Measurements from ENCODE around the gene FOXN4.

DNA sequence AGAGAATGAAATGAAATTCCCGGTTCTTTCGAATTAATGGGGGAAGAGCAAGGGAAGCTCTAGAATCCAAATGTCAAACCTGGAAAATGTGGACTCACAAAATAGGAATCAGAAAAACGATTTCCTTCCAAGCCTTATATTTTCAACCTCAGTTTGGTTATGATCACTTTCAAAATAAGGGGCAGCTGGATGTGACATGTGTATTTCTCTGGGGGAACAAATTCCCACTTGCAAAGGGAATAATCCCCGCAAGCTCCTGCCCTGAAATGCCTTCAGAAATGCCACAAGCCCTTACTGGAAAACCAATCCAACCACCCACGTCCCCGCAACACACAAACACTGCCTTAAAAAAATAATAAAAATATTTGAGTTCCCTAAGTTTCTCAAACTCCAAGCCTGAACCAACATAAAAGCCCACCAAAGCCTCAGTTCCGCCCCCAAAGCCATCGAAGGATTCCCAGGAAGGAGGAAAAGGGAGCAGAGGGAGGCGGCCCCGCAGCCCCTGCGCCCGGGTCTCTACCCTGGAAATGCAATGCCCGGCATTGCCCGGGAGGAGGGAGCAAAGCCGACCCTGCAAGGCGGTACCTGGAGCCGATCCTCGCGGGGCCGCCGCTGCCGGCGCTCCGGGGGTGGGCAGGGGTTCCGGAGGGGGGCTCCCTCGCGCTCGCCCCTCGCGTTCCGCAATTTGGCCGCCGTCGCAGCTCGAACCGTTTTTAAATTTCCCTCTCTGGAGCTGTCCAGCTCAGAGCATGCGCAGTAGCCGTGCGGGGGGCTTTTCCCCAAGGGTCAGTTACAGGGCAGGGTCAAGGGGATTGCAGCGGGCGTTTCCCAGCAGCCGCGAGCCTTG is at the start of gene FOXN4:
- TF ChIP-seq, protein P1, sequence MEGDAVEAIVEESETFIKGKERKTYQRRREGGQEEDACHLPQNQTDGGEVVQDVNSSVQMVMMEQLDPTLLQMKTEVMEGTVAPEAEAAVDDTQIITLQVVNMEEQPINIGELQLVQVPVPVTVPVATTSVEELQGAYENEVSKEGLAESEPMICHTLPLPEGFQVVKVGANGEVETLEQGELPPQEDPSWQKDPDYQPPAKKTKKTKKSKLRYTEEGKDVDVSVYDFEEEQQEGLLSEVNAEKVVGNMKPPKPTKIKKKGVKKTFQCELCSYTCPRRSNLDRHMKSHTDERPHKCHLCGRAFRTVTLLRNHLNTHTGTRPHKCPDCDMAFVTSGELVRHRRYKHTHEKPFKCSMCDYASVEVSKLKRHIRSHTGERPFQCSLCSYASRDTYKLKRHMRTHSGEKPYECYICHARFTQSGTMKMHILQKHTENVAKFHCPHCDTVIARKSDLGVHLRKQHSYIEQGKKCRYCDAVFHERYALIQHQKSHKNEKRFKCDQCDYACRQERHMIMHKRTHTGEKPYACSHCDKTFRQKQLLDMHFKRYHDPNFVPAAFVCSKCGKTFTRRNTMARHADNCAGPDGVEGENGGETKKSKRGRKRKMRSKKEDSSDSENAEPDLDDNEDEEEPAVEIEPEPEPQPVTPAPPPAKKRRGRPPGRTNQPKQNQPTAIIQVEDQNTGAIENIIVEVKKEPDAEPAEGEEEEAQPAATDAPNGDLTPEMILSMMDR (IDR thresholded peaks at IDR 0.05; ENCODE audit: low read length), result no peak
- no peak for TF ChIP-seq EZH2 (IDR thresholded peaks at IDR 0.05; ENCODE audit: borderline replicate concordance, low read length)

Measured in OCI-LY1 (cell line).